PFSK-1 (cell line): ENCODE results near the gene STMND1.

Experiments used
- POLR2AphosphoS5 ChIP-seq: IDR thresholded peaks from 2 replicates; pipeline ENCODE4 v1.6.1; 2012; ENCODE audit warnings: low read depth, mild to moderate bottlenecking, control low read depth, low read length, moderate library complexity
- TAF1 ChIP-seq: IDR thresholded peaks from 2 replicates; pipeline ENCODE4 v1.6.1; 2012; ENCODE audit warnings: low read length, control low read depth, borderline replicate concordance; ENCODE audit not compliant: insufficient read depth
- TF ChIP-seq, protein P1 (sequence below), 2 experiments: IDR thresholded peaks; 2 replicates each; pipeline versions ENCODE4 v1.6.1 to v1.8.0; 2011 to 2012; ENCODE audit warnings: low read depth in 2 of 2, low read length in 2 of 2, control low read depth in 1 of 2, inconsistent platforms in 1 of 2, mild to moderate bottlenecking in 1 of 2, moderate library complexity in 1 of 2; ENCODE audit not compliant: insufficient read depth in 1 of 2

DNA sequence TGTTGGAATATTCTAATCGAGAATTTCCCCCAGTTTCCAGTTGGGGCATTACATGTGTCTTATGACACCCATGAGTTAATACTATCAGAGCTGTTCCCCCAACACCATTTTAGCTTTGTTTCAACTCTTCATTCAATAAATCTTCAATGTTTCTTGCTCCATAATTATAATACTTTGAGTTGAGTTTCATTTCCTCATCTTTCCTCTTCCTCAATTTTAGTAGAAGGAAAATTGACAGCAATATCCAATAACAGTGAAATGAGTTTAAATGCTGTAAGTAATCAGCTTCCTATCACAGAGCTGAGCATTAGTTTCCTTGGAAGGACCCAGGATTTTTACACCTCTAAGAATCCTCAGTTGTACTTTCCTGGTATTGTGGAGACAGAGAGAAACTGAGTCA, 1.0 kb upstream of the STMND1 start:
- TF ChIP-seq TAF1 (no peak), POLR2AphosphoS5 (no peak)
- TF ChIP-seq, protein P1, sequence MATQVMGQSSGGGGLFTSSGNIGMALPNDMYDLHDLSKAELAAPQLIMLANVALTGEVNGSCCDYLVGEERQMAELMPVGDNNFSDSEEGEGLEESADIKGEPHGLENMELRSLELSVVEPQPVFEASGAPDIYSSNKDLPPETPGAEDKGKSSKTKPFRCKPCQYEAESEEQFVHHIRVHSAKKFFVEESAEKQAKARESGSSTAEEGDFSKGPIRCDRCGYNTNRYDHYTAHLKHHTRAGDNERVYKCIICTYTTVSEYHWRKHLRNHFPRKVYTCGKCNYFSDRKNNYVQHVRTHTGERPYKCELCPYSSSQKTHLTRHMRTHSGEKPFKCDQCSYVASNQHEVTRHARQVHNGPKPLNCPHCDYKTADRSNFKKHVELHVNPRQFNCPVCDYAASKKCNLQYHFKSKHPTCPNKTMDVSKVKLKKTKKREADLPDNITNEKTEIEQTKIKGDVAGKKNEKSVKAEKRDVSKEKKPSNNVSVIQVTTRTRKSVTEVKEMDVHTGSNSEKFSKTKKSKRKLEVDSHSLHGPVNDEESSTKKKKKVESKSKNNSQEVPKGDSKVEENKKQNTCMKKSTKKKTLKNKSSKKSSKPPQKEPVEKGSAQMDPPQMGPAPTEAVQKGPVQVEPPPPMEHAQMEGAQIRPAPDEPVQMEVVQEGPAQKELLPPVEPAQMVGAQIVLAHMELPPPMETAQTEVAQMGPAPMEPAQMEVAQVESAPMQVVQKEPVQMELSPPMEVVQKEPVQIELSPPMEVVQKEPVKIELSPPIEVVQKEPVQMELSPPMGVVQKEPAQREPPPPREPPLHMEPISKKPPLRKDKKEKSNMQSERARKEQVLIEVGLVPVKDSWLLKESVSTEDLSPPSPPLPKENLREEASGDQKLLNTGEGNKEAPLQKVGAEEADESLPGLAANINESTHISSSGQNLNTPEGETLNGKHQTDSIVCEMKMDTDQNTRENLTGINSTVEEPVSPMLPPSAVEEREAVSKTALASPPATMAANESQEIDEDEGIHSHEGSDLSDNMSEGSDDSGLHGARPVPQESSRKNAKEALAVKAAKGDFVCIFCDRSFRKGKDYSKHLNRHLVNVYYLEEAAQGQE (IDR thresholded peaks at IDR 0.05; ENCODE audit: insufficient read depth in 1 of 2, low read depth in 2 of 2, low read length in 2 of 2) = no peak
